Measurements from ENCODE around the gene APEH. TPM values are rescaled to one million over a fixed set of nuclear protein-coding genes. Genes with fewer than 3 reads are reported as not detected.

APEH gene
- total and polyA plus RNA-seq, 2 of the 13 experiments (the other 11 are each of a cell fraction or from before 2014, with no cell fraction given), result 116 to 130 TPM

DNA sequence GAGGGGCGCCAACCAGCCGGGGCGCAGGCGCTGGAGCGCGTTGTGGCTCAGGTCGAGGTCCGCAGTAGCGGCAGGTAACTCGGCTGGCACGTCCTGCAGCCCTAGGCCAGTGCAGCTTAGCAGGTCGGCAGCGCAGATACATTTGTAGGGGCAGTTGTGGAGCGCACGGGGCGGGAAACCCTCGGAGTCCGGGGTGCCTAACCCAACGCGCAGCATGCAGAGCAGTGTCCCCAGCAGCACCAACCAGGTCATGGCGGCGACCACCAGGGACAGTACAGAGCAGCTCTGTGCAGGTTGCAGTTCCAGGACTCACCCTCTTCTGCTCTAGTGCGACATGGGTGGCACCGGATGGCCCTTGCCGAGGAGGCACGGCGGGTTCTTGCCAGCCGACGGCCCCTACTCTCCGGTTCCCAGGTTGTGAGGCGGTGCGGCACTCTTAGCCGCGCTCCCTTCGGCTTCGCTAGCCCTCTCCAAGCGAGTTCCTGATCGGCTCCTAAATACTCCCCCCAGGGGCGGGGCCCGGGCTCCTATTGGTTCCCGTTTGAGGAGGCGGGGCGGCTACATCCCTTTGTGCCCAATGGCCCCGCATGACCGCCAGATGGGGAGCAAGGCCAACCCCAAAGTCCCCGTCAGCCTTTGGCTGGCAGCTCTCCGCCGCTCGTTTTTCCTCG, 45.2 kb downstream of the APEH start, which contains the start of gene AMIGO3 (continued):
- TF ChIP-seq KLF15 (CRISPR knock-in tag; IDR thresholded peaks at IDR 0.05; ENCODE audit: borderline replicate concordance) (no peak), AKAP8 (CRISPR knock-in tag; IDR thresholded peaks at IDR 0.05) (peak; percentile 51; the same call in 1 of the 2 replicates), PCBP1 (IDR thresholded peaks at IDR 0.05; ENCODE audit: borderline replicate concordance, low read depth, low read length) (0 out of 2 replicates have a peak, but pooled peaks have one; percentile 28), GATAD1 (CRISPR knock-in tag; IDR thresholded peaks at IDR 0.05) (no peak), TSC22D2 (CRISPR knock-in tag; IDR thresholded peaks at IDR 0.05; ENCODE audit: borderline replicate concordance) (no peak), ZNF362 (CRISPR knock-in tag; IDR thresholded peaks at IDR 0.05; ENCODE audit: borderline replicate concordance) (no peak), HNRNPL (IDR thresholded peaks at IDR 0.05; ENCODE audit: low read depth, low read length) (0 out of 2 replicates have a peak, but pooled peaks have one; percentile 32), FUBP1 (CRISPR knock-in tag; IDR thresholded peaks at IDR 0.05; ENCODE audit: borderline replicate concordance) (no peak)
- TF ChIP-seq, protein P1, sequence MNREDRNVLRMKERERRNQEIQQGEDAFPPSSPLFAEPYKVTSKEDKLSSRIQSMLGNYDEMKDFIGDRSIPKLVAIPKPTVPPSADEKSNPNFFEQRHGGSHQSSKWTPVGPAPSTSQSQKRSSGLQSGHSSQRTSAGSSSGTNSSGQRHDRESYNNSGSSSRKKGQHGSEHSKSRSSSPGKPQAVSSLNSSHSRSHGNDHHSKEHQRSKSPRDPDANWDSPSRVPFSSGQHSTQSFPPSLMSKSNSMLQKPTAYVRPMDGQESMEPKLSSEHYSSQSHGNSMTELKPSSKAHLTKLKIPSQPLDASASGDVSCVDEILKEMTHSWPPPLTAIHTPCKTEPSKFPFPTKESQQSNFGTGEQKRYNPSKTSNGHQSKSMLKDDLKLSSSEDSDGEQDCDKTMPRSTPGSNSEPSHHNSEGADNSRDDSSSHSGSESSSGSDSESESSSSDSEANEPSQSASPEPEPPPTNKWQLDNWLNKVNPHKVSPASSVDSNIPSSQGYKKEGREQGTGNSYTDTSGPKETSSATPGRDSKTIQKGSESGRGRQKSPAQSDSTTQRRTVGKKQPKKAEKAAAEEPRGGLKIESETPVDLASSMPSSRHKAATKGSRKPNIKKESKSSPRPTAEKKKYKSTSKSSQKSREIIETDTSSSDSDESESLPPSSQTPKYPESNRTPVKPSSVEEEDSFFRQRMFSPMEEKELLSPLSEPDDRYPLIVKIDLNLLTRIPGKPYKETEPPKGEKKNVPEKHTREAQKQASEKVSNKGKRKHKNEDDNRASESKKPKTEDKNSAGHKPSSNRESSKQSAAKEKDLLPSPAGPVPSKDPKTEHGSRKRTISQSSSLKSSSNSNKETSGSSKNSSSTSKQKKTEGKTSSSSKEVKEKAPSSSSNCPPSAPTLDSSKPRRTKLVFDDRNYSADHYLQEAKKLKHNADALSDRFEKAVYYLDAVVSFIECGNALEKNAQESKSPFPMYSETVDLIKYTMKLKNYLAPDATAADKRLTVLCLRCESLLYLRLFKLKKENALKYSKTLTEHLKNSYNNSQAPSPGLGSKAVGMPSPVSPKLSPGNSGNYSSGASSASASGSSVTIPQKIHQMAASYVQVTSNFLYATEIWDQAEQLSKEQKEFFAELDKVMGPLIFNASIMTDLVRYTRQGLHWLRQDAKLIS (CRISPR knock-in tag; IDR thresholded peaks at IDR 0.05), result no peak
- TF ChIP-seq, protein P2, sequence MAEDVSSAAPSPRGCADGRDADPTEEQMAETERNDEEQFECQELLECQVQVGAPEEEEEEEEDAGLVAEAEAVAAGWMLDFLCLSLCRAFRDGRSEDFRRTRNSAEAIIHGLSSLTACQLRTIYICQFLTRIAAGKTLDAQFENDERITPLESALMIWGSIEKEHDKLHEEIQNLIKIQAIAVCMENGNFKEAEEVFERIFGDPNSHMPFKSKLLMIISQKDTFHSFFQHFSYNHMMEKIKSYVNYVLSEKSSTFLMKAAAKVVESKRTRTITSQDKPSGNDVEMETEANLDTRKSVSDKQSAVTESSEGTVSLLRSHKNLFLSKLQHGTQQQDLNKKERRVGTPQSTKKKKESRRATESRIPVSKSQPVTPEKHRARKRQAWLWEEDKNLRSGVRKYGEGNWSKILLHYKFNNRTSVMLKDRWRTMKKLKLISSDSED (CRISPR knock-in tag; IDR thresholded peaks at IDR 0.05), result no peak
- TF ChIP-seq, protein P3, sequence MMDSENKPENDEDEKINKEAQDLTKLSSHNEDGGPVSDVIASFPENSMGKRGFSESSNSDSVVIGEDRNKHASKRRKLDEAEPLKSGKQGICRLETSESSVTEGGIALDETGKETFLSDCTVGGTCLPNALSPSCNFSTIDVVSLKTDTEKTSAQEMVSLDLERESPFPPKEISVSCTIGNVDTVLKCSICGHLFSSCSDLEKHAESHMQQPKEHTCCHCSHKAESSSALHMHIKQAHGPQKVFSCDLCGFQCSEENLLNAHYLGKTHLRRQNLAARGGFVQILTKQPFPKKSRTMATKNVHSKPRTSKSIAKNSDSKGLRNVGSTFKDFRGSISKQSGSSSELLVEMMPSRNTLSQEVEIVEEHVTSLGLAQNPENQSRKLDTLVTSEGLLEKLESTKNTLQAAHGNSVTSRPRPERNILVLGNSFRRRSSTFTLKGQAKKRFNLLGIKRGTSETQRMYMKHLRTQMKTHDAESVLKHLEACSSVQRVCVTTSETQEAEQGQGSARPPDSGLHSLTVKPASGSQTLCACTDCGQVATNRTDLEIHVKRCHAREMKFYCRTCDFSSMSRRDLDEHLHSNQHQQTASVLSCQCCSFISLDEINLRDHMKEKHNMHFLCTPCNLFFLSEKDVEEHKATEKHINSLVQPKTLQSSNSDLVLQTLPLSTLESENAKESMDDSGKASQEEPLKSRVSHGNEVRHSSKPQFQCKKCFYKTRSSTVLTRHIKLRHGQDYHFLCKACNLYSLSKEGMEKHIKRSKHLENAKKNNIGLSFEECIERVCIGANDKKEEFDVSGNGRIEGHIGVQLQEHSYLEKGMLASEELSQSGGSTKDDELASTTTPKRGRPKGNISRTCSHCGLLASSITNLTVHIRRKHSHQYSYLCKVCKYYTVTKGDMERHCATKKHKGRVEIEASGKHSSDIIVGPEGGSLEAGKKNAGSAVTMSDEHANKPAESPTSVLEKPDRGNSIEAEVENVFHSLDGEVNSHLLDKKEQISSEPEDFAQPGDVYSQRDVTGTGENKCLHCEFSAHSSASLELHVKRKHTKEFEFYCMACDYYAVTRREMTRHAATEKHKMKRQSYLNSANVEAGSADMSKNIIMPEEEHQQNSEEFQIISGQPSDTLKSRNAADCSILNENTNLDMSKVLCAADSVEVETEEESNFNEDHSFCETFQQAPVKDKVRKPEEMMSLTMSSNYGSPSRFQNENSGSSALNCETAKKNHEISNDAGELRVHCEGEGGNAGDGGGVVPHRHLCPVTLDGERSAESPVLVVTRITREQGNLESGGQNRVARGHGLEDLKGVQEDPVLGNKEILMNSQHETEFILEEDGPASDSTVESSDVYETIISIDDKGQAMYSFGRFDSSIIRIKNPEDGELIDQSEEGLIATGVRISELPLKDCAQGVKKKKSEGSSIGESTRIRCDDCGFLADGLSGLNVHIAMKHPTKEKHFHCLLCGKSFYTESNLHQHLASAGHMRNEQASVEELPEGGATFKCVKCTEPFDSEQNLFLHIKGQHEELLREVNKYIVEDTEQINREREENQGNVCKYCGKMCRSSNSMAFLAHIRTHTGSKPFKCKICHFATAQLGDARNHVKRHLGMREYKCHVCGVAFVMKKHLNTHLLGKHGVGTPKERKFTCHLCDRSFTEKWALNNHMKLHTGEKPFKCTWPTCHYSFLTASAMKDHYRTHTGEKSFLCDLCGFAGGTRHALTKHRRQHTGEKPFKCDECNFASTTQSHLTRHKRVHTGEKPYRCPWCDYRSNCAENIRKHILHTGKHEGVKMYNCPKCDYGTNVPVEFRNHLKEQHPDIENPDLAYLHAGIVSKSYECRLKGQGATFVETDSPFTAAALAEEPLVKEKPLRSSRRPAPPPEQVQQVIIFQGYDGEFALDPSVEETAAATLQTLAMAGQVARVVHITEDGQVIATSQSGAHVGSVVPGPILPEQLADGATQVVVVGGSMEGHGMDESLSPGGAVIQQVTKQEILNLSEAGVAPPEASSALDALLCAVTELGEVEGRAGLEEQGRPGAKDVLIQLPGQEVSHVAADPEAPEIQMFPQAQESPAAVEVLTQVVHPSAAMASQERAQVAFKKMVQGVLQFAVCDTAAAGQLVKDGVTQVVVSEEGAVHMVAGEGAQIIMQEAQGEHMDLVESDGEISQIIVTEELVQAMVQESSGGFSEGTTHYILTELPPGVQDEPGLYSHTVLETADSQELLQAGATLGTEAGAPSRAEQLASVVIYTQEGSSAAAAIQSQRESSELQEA (CRISPR knock-in tag; IDR thresholded peaks at IDR 0.05; ENCODE audit: not compliant biosample characterization), result no peak
